Measurements from ENCODE around the gene CCDC102B.
"Not testable (repeated sequence)": the region's sequence is repeated elsewhere in the genome, so short reads cannot be mapped to it uniquely, and the experiment has no call there.

Gene CCDC102B

DNA sequence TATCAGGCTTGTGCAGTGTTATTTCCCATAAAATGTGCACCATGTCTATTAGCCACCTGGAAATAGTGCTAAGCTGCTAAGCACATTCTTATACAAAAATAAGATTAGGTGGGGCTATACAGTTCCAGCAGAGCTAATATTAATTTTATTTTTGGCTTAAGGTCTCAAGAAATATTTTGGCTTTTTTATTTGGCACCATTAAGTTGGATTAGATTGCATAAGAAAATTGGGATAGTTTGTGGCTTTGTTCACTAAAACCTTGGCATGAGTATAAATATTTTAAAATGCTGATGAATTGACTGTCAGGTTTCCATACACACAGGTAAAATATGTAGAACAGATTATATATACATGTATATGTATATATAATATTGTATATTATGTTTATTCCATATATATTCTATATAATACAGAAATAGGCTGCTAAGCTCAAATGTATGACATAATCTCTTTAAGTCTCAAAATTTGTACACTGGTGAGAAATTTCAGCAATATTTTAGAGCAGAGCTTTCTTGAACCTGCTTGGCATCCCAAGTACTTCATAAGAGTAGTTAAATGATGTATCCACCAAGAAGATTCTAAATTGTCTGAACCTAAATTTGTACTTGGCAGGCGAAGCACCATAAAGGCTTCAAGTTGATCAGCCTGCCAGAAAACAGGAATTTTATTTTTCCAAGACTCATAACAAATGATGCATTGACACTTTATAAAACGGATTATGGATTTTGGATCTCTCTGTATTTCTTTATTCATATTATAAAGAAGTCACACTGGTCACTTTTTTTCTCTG, 32.6 kb downstream of the CCDC102B start:
- DNase-seq (ENCODE audit: low read depth, low spot score) = no peak

DNA sequence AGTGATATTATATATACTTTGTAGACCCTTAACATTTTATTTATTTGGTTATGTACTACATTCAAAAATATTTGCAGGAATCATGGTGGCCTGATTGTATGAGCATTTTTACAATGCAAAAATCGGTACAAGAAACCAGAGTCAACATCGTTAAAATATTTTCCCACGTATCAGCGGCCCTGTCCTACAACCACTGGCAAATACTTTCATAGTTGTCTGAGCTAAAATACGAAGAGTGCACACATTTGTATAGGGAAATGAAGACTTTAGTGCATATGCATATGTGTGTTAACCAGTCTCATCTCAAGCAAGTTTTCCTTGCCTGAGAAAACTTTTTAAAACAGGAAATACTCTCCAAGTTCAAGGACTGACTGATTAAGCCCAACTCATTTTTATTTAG, 35.9 kb downstream of the CCDC102B start:
- DNase-seq (ENCODE audit: low read depth, low spot score) = no peak

DNA sequence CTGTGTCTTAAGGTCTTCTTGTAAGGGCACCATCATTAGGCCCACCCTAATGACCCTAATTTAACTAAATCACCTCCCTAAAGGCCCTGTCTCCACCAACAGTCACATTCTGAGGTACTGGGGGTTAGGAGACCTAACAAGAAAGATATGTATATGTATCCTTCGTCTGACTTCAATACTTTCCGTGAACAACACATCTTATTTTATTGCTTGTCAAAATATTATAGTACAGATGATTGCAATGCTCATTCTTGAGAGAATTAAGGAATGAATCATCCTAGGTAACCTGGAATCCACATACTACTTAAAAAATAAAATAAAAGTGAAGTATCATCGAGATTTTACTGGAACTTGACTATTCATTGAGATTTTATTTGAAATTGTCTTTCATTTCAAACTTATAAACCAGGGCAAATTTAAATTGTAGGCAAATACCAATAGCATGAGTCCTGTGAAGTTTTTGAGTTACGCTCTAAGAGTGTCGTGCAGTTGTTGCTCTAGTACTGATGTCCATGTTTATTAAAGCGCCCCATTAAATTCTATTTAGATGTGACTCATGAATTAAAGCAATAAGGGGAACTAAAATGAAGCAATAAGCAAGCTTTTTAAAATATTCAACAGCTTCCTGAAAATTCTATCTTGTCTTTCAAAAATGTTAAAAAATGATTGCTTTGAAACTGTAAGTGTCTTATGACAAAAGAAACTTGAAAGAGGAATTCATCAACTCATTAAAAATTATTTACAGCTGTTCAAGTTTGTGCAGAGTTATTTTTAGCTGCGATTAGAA, 40.0 kb downstream of the CCDC102B start:
- no peak for DNase-seq (ENCODE audit: low read depth, low spot score)

DNA sequence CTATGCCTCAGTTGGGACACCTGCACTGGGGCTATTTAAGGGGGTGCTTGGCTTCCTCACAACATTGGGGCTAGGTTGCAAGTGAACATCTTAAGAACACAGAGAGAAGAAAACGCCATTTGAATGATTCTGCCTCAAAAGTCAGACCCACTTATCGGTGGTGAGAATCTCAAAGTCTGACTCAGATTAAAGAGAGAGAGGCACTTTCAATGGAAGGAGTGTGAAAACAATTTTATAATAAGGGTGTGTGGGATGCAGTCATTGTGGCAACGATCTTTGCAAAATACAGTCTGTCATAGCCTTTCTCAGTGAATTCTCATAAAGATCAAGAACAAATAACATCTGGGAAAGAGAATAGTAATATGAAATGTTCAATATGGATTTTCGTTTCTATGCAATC, 41.8 kb downstream of the CCDC102B start:
- DNase-seq (ENCODE audit: low read depth, low spot score) = no peak

DNA sequence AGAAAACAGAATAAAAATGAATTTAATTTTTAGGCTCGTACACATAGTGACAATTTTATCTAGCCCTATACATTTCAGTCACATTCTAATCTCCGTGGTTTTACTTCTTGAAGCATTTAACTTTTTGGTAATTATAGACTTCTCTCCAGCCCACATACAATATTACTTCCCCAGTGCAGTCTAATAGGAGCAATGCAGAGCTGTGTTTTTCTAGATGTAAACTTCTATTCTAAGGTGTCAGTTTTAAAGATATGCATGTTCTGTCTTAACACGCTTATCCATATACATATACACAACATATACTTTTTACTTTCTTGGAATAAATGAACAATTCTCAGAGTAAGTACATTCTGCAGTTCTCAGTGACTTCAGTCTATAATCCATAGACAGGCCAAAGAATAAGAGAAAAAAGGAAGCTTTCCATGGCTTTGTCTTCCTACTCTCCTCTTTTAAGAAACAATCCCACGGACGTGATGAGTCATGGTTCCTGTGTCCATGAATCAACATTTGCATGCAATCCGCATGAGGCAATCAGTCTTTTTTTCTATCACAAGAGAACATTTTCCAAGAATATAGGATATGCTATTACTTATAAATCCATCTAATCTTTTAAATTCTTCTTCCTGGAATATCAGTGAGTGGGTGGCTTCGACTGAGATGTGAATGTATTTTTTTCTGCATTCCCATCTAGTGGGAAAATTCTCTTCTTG, 42.8 kb downstream of the CCDC102B start:
- DNase-seq (ENCODE audit: low read depth, low spot score) = peak; percentile 70

DNA sequence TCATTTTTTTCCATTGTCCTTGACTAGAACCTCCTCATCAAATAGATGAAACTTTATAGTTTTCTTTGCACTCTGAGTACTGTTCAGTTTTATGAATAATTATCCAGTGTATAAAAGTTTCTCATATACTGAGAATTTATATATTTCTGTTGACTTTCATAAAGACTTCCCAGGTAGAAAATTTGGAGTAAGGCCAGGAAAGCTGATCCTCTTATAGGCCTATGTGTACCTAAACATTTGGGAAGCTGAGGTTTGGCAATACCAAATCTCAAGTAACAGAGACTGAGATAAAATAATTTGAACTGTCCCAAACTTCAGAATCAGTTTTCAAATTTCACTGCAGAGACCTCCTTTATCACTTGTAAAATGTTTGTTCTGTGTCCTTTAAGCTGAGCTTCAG, 43.4 kb downstream of the CCDC102B start:
- peak; percentile 6 for DNase-seq (ENCODE audit: low read depth, low spot score)

DNA sequence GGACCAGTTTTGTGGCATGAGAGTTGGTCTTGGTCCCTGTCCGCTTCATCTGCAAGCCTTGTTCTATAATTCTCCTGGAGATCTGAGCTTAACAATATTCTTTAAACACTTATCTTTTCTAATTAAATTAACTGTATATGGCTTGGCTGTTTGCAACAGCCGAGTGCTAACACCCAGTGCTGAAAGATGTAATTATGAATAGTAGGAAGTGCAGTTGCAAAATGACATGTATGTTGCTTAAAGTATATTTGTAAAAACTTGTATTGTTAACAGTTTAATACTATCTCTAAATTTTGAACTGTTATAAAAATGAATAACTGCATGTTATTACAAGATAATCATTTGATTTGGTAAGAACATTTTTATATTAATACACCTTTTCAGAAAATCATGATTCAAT, 45.1 kb downstream of the CCDC102B start:
- no peak for DNase-seq (ENCODE audit: low read depth, low spot score)

DNA sequence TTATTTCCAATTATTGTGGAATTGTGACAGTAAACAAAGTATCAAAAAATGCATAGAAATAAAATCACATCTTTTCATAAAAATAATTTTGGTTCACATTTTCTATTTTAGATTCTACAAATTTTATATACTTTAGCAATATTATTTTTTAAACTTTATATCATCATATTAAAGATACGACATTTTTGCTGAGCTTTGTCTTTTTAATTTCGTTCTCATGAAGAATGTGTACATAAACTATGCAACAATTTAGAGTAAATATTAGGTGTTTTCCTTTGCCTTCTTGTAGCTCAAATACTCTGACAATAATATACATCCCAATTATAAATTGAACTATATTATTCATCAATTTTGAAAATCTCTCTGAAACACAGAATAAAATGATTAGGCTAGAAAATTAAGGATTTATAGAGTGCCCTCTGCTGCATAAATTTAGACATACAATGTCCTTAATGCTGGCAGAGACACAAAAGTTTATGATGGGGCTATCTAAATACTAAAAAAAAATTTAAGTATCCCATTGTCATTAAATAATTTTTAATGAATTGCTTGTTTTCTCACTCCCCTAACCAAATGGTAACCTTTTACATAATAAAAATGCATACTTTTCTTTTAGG, 45.7 kb downstream of the CCDC102B start:
- no peak for DNase-seq (ENCODE audit: low read depth, low spot score)

DNA sequence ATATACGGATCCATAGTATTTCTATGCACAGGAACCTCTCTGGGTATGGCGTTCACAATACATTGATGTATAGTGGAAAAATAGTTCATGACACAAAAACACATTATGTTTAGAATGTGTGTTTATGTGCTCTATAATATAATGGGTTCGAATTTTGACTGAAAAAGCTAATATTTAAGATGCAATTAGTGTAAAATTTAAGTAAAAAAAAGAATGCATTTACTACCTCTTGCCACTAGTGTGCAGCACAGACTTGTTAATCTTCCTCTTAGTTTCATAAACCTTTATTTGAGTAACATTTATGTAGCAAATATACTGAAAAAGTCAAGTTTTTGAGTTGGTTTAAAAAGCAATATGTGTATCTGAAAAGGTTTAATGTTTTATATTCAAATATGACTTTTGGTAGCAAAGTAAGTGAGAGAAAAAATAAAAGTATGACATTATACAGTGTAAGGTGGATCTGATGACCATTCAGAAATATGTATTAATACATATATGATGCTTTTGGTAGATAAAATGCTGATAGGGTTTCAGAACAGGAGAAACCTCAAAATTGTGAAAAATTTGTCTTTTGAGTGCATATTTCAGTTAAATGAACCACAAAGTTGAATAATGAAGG, 49.4 kb downstream of the CCDC102B start:
- peak; percentile 20 for DNase-seq (ENCODE audit: low read depth, low spot score)

DNA sequence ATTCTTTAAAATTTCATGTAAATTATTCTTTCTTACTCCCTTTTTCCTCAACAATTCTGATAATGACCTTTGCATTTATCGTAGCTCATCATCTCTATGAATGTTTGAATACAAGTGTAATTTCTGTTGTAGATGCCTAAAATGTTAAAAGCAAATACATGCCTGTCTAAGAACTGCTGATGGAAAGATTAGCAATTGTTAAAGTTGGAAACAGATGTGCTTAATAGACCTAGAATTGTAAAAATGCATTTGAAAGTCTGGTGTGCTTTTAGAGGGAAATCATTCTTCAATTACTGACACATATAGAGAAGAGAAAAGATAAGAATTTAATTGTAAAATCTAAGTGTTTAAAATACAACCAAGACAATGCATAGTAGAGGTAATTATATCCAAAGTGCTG, 50.4 kb downstream of the CCDC102B start:
- no peak for DNase-seq (ENCODE audit: low read depth, low spot score)

DNA sequence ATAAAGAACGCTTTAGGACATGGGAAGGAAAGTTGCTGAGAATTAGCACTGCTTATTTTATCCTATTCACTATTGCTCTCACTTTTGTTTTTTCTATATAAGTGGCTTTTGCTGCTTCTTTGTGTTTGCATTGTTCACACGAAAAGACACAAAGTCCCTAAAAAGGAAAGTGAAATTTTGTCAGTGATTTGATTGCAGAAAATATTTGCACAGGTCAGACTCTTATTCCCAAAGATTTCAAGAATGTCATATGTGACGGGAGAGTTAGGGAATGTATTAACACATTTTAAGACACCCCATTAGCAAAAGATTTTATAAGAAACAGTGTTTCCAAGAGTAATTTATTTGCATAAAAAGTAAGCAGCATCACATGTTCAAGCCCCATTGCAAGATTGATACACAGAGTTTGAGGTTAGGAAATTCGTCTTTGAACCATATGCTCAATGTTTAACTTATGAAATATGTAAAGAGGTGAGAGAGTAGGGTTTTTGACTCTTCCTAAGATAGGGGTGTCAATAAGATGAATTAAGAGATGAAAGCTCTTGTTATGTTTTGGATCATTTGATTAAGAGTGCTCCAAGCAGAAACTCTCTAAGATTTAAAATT, 57.0 kb downstream of the CCDC102B start:
- DNase-seq (ENCODE audit: low read depth, low spot score) = no peak

DNA sequence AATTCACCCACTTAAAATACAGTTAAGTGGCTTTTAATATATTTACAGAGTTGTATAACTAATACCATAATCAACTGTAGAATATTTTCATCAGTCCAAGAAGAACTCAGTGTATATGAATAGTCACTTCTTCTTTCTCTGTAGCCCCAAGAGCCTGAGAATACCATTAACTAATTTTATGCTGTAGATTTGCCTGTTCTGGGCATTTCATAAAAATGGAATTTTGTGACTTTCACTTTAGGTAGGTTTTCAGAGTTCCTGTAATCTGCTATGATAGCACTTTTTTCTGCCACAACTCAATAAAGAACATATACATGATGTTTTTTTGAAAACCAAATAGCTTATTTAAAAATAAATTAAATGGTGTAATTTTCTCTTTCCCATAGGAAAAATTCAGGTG, 57.6 kb downstream of the CCDC102B start:
- DNase-seq (ENCODE audit: low read depth, low spot score) = no peak

DNA sequence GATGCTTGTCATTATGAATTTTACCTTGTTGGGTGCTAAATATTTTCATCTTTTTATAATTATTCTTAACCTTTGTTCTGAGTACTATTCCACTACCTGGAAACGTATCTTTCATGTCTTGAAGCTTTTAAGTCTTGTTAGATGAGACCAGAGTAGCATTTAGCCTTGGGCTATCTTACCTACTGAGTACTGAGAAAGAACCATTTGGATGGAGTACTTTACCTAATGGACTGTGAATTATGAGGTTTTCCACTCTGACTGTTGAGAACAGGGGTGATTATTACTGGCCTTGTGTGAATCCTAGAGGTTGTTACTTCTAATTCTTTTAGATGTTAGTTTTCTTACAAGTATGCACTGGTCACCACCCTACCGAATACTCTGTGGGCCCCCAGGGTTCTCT, 63.5 kb downstream of the CCDC102B start:
- DNase-seq (ENCODE audit: low read depth, low spot score) = no peak

DNA sequence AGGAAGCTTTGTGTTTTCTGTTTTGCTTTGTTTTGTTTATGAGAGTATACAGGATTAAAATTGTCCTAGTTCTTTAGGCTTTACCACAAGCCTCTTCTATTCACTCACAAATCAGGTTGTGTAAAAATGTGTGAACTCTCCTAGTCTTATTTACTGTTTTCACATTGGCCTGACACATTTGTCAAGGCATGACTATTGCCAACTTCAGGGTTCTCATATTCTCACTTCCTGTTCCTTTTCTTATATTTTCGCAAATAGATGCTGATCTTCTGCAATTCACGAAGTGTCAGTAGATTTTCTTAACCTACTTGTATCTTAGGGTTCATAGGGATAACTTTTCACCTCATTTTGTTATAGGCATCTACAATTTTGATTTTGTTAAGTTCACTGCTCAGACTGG, 67.1 kb downstream of the CCDC102B start:
- DNase-seq (ENCODE audit: low read depth, low spot score) = no peak

DNA sequence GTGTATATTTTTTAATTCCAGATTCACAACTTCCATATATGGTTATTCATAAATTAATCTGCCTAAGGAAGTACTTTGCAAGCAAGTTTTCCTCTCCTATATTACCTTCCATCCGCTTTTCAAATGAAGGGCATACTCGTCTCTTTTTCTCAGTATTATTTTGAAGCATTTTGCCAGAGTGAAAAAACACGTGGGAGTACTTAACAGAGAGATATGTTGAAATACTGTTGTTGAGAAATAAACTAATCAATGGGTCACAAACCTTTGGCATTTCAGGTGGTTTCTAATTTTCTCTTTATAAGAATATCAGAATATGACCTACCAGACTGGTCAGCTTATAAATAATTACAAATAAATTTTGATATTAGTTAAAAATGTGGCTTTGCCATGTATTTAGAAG, 67.6 kb downstream of the CCDC102B start:
- no peak for DNase-seq (ENCODE audit: low read depth, low spot score)

DNA sequence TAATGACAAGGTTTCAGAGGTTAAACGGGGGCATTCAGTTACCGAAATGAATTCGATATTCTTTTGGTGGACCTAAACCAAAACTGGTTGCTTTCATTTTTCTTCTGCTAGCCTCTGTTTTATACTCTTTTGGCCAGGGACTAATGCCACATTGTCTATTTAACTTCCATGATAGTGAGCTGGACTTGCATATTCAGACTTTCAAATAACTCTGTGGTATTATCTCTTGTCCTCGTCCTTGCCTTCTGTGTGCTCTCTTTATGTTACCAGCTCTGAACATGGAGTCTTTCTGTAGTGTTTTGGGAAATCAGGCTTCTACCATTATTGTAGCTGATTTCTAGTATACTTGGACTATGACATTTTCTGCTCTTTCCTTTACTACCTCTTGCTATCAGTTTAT, 75.1 kb downstream of the CCDC102B start:
- DNase-seq (ENCODE audit: low read depth, low spot score) = no peak

DNA sequence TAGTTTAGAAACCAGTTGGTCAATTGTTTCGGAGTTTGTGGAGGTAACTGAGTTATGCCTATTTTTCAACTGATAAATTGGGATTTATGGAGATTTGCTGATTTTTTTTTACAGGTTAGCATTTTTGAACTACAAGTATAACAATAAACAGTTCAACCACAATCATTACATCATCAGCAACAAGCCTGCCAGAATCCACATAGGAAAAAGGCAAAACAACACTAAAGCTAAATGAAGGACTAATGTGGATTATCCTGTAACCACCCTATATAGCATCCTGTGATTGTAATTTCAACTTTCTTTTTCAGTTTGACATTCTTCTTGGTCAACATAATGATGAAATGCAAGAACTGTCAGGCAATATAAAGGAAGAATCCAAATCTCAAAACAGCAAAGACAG, 76.5 kb downstream of the CCDC102B start:
- peak; percentile 1 for DNase-seq (ENCODE audit: low read depth, low spot score)

DNA sequence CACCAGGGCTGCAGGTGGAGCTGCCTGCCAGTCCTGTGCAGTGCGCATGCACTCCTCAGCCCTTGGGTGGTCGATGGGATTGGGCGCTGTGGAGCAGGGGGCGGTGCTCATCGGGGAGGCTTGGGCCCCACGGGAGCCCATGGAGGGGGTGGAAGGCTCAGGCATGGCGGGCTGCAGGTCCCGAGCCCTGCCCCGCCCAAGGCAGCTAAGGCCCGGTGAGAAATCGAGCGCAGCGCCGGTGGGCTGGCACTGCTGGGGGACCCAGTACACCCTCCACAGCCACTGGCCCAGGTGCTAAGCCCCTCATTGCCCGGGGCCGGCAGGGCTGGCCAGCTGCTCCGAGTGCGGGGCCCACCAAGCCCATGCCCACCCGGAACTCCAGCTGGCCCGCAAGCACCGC, 82.1 kb downstream of the CCDC102B start:
- not testable (repeated sequence) for DNase-seq (ENCODE audit: low read depth, low spot score)

DNA sequence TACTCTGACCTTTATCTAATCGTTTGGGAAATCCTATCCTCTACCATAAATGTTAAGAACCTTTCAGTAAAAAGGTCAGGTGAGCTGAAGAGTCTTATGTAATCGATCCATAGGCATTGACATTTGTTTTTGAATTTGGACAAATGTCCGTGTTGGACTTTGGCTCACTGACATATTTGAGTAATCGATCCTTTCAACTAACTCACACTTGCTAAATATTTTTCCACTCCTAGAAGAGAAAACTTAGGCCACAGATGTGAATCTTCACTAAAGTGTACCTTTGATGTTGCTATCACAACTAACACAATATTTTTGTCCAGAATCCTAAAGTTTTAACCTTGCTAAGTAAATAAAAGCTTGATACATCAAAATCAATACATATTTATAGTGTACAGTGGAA, 89.5 kb downstream of the CCDC102B start:
- DNase-seq (ENCODE audit: low read depth, low spot score) = no peak

DNA sequence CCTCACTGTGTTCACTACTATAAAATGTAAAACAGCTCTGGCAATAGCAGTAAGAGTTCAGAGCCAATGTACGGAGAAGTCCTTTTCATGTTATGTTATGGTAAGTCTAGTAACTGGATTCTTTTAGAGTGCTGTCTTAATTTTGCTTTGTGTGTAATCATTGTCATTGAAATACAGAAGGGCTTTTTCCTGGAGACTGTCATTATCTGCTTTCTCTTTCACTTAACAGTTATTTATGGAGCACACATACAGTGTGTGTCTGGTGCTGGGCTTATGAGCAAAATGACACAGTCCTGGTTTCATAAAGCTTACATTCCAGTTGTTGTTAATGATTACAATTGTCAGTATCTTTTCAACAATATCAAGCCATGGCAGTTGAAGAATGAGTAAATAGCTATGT, 95.5 kb downstream of the CCDC102B start:
- DNase-seq (ENCODE audit: low read depth, low spot score) = no peak

DNA sequence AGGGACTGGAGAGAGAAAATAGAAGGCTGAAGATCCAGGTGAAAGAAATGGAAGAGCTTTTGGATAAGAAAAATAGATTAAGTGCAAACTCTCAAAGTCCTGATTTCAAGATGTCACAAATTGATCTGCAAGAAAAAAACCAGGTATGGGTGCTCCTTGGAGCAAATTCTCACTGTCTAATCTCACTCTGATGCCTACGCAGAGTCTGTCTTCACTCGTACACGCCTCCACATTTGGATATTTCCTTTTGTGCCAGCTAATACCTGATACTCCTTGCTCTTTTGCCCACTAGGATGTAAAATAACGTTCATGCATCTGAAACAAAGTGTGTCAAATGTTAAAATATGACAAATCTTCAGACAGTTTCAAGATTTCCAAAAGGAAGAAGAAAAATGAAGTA, 99.4 kb downstream of the CCDC102B start:
- no peak for DNase-seq (ENCODE audit: low read depth, low spot score)
